ENCODE data around the gene CBX7.
"Not testable (repeated sequence)": the region's sequence is repeated elsewhere in the genome, so short reads cannot be mapped to it uniquely, and the experiment has no call there.

Gene CBX7

DNA sequence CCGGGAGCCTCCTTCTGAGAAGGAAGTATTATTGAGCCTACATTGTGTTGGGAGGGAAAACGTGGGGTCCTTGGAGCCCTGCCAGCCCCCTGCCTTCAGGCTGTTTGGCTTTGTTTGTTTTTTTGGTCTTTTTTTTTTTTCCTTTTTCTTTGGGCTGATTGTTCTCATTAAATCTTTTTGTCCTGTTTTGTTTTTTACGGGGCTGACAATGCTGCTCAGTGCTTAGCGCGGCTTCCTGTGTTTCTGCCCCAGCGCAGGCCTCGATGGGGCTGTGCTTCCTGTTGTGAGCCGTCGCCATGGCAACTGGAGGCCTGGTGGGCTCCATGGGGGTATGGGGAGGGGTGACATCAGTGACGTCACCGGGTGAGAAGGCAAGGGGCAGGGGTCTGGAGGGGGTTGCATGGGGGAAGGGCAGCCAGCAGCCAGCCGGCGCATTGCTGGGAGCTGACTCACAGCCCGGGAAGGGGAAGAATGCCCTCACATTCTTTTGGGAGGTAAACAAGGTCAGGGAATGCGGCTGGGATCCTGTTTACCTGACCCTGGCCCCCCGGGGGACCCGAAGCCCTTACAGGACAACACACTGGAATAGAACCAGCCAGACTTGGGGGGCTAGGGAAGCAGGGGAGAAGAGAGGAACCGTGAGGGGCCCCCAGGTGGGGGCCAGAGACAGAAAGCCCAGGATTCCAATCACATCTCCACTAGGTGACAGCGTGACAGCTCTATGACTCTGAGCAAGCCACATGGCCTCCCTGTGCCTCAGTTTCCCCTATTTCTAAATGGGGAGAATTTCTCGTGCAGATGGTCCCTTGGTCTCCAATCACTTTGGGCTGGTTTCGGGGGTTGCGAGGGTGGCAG, 22.2 kb upstream of the CBX7 start:
- DNase-seq (ENCODE audit: low spot score): peak; percentile 68

DNA sequence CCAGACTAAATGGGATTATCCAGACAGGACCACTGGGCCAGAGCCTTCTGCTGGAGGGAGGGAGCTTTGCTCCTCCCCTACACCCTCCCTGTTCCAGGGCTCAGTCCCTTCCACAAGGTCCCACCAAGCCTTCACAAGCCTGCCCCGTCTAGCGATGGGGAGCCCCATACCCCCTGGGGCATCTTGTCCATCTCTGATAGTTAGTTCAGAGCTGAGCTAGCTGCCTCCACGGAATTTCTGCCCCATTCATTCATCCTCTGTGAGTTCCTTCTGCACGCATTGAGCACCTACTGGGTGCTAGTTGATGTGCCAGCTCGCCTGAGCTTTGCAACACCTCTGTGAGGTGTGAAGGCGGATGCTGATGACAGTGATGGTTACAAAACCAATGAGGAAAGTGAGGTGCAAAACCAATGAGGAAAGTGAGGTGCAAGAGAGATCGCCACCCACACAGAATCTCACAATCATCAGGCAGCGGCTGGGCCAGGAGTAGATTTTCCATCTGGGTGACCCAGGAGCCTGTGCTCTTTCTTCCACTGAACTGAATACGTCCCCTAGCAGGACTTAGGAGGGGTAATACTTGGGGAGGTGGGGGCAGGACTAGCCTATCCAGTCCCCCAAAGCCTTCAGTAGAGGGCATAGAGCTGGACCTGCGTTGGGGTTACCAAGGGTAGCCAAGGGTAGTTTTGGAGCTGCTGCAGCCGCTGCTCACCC, 21.5 kb upstream of the CBX7 start:
- DNase-seq (ENCODE audit: low spot score): no peak

DNA sequence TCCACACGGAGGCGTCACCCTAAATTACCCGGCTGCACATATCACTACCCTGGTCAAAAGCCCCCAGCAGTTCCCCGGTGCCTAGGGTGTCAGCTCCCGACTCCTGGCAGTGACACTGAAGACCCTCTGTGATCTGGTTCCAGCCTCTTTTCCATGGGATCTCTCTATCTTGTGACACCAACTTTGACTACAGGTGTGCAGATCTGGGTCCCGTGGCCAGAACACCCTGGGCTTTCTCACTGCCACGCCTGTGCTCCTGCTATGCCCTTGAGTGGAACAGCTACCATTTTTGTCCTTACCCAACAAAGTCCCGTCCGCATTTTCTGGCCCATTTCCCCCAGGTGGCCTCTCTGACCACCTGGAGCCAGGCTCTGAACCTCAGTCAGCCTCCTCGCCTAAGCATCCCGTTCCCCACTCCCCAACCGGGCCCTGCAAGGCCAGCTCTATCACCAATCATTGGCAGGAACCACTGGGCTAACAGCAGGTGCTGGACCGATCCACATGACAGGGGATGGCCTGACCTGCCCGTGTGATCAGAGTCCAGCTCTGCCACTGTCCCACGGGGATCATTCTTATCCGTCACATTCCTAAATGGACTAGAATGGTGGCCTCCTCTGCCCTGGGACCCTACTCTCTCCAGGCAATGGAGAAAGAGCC, 20.7 kb upstream of the CBX7 start:
- no peak for DNase-seq (ENCODE audit: low spot score)

DNA sequence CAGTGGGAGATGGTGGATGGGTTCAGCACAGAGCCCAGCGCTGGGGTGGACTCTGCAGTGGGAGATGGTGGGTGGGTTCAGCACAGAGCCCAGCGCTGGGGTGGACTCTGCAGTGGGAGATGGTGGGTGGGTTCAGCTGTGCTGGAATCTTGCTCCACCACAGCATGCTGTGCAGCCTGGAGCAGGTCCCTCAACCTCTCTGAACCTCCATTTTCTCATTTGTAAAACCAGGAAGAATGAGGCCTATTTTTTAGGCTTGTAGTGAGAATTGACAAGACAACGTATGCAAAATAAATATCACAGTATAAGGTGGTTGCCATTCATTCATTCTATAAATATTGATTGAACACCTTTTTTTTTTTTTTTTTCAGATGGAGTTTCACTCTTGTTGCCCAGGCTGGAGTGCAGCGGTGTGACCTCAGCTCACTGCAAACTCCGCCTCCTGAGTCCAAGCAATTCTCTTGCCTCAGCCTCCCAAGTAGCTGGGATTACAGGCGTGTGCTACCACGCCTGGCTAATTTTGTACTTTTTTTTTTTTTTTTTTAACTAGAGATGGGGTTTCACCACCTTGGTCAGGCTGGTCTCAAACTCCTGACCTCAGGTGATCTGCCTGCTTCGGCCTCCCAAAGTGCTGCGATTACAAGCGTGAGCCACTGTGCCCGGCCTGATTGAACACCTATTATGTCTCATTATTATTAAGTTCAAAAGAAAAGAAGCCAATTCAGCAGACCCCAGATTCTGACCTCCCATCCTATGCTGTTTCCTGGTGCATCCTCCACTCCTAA, 20.0 kb upstream of the CBX7 start:
- DNase-seq (ENCODE audit: low spot score): not testable (repeated sequence)

DNA sequence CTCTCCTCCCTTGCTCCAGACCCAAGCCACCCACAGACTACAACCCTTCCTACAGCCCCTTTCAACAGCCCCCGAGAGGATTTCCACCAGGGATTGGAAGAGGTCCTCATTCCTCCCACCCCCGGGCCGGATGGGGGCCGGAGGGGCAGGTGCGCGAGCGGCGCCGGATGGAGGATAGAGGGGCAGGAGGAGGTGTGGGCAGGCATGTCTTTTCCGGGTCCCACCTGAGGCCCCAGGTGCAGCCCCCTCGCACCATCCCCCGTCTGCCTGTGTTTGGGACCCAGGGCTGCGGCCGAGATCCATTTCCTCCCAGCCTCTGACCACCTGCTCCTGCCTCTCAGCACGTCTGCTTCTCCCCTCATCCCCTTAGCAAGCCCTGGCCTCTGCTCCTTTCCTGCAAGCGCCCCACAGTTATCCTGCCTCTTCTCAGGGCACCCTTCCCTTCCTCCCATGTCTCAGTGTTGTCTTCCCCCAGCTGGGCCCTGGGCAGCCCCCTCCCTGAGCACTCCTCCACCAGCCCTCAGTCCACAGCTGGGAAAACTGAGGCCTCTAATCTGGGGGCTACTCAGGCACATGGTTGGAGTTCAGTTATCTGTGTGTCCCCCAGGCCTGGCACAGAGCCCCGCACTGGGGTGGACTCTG, 19.3 kb upstream of the CBX7 start:
- no peak for DNase-seq (ENCODE audit: low spot score)

DNA sequence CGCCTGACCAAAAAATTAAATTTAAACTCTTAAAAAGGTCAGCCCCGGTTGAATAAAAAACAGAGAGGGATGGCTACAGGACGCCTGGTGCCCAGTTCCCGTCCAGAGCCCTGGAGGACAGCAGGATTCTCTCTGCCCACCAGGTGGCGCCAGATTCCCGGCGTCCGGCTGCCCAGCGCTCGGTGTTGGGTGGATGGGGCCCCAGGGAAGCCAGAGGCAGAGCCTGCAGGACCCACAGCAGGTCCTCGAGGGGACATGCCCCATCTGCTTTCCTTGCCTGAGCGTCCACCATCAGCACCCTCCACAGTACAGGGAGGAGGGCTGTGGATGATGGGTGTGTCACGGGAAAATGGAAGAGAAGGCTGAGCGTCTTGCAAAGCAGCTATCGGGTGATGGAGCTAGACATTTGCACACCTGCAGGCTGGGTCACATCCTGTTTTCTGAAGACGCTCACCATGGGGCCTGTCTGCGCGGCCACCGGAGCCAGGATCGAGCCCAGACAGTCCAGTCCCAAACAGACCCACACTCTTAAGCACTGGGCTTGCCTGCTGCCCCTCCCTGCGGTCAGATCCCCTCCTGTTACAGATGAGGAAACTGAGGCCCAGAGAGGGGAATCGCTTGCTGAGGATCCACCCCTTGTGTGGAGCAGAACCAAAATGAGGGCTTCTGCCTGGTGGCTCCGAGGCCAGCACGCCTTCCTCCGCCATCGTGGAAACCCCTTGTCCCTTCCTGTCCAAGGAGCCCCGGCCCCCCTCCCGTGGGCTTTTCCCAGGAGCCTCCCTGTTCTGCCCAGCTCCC, 18.5 kb upstream of the CBX7 start:
- peak; percentile 91 for DNase-seq (ENCODE audit: low spot score)

DNA sequence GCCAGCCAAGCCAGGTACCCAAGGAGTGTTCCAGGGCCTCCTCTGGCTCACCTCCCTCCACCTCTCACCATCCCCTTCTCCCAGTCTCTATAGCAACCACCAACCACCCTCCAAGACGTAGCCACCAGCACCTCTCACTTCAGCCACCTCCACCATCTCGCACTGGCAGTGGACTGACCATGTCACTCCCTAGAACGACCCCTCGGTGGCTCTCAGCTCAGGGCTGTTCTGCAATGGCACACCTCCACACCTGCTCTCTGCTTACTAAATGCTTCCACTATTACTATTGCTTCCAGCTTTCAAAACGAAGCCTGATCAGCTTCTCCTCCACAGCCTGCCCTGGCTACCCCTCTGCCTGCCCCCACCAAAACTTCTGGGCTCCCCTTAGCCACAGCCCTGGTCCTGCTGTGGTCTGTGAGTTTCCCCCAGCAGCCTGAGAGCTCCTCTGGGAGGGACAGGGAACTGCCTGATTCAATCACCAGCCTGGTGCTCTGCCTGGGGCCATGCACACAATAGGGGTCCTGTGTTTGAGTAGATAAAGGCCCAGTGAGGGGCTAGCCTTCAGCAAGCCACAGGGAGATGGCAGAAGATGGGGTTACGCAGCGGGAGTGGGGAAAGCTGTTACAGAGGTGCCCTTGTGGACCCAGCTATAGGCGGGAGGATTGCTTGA, 17.5 kb upstream of the CBX7 start:
- DNase-seq (ENCODE audit: low spot score): no peak

DNA sequence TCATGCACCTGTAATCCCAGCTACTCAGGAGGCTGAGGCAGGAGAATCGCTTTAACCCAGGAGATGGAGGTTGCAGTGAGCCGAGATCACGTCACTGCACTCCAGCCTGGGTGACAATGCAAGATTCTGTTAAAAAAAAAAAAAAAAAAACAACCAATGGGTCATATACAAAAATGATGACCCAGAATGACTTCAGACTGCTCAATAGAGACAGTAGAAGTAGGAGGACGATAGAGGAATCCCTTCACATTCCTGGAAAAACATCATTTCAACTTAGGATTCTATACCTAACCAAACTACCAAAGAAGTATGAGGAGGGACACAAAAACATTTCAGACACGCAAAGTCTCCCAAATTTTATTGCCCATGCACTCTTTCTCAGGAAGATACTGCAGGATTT, 14.1 kb upstream of the CBX7 start:
- DNase-seq (ENCODE audit: low spot score): no peak

DNA sequence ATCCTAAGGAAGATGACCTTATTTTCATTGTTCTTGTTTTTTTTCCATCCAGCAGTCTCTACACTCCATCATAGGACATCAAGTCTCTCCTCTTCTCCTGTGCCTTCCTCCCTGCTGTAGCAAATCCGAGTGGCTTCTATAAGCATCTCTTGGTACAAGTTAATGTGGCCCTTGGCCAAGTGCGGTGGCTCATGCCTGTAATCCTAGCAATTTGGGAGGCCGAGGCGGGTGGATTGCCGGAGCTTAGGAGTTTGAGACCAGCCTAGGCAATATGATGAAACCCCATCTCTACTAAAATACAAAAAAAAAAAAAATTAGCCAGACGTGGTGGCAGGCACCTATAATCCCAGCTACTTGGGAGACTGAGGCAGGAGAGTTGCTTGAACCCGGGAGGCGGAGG, 3.6 kb upstream of the CBX7 start:
- DNase-seq (ENCODE audit: low spot score): not testable (repeated sequence)

DNA sequence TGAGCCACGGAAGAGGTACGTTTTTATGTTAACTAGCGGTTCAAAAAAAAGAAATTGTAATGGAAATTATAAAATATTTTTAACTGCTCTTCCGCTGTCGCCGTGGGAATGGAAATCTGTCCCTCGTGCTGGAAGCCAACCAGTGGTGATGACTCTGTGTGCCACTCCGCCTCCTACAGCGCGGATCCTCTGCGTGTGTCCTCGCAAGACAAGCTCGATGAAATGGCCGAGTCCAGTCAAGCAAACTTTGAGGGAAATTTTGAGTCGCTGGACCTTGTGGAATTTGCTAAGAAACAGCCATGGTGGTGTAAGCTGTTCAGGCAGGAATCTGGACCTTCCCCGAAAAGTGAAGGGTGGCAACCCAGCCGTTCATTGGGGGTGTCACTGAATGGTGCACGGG, 2.9 kb upstream of the CBX7 start:
- DNase-seq (ENCODE audit: low spot score): no peak

DNA sequence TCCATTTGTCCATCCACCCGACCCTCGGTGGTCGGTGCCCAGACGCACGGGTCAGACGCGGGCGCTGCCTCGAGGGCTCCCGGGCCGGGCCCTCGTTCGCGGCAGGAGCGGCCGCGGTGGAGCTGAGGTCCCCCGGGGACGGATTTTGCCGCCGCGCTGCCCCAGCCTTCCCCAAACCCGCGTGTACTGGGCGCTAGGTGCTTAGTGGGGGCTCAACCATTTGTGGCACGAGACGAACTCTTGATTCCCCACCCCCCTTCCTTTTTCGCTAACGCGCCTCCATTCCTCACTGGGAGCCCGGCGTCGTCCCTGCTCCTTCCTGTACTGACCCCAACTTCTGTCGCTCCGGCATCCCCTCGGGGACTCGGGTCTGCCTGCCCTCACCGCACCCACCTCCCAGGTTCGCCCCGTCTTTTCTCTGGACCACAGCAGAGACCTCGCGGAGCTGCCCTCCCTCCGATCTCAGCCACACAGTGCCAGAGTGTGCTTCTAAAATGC, 789 bp upstream of the CBX7 start:
- no peak for DNase-seq (ENCODE audit: low spot score)

DNA sequence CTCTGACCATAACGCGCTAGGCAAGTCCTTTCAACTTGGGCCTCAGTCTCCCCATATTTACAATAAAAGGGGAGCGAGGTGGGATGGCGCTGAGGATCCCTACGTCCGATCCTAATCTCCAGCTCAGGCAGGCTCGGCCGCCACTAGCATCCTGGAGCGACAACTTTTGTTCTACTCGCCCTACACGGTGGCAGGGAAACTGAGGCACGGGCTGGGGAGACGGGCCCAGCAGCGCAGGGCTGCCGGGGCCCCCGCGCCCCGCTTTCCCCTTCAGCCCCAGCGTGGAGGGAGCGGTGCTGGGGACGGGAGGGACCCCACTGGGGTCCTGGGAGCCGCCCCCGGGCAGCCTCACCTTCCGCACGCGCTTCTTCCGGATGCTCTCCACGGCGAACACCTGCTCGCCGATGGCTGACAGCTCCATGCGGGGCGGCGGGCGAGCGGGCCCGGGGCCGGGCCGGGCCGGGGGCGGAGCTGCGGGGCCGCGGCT, 413 bp downstream of the CBX7 start:
- DNase-seq (ENCODE audit: low spot score): no peak

DNA sequence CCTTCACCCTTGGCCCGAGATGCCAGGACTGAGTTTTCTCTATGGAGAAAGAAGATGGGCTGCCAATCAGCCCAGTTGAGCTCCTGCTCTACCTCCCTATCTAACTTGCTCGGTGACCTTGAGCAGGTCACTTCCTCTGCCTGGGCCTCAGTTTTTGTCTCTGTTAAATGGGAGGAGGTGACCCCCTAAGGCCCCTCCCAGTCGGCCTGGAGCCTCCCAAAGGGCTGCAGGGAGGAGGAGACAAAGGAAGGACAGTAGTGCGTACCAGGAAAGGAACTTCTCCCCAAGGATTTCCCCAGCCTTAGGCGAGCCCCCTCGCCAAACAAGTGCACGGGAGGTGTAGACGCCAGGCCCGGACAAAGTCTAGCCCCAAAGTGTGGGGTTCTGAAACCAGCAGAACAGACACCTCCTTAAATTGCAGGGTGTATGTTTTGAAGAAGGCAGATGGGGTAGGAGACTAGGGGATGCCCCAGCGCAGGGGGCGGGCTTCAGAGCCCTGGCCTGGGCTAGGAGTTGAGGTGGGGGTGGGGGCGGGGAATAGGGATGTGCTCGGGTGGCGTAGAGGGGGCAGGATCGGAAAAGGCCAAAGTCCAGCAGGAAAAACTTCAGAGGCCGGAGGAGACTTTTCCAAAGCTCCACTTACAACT, 1.0 kb downstream of the CBX7 start:
- DNase-seq (ENCODE audit: low spot score): no peak

DNA sequence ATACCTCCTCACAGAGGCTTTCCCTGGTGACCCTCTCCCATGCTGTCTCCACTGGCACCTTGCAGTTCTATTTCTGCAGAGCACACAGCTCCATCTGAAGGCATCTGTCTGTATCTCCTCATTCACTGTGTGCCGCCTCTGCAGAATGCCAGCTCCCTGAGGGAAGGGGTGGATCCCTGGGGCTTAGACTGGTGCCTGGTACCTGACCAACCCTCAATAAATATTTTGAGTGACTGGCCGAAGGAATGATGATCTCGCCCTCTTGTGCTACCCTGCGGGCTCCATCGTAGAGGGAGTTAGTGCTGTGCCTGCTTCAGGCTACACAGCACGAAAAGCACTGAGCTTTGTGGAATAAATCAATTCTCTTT, 1.6 kb downstream of the CBX7 start:
- no peak for DNase-seq (ENCODE audit: low spot score)

DNA sequence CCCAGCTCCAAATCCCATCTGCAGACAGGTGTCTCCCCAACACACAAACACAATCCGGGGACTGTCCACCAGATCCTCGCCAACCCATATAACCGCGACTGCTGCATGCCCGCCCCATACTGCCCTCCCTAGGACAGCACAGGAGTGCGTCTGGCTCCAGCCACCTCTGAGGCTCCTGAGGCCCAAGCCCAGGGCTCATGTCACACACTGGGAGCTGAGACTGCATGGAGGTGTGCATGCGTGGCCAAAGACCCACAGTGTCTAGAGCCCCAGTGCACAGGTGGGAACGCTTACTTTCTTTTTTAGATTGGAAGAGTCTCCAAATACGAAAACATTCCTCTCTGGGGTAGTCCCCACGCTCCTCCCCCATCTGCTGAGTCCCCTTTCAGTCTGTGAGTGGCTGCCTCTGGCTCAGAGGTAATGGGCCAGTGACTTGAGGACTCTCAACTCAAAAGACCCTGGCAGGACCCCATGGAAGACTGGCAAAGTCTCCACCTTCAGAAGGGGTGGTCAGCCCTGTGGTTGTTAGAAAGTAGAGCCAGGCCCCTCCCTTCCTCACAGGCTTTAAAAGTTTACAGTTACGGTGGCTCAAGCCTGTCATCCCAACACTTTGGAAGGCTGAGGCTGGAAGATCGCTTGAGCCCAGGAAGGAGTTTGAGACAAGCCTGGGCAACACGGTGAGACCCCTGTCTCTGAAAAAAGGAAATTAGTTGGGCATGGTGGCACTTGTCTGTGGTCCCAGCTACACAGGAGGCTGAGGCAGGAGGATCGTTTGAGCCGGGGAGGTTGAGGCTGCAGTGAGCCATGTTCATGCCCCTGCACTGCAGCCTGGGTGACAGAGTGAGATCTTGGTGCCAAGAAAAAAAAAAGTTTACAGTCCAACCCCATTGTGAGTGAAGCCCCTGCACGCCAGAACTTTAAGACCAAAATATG, 2.3 kb downstream of the CBX7 start:
- DNase-seq (ENCODE audit: low spot score): no peak

DNA sequence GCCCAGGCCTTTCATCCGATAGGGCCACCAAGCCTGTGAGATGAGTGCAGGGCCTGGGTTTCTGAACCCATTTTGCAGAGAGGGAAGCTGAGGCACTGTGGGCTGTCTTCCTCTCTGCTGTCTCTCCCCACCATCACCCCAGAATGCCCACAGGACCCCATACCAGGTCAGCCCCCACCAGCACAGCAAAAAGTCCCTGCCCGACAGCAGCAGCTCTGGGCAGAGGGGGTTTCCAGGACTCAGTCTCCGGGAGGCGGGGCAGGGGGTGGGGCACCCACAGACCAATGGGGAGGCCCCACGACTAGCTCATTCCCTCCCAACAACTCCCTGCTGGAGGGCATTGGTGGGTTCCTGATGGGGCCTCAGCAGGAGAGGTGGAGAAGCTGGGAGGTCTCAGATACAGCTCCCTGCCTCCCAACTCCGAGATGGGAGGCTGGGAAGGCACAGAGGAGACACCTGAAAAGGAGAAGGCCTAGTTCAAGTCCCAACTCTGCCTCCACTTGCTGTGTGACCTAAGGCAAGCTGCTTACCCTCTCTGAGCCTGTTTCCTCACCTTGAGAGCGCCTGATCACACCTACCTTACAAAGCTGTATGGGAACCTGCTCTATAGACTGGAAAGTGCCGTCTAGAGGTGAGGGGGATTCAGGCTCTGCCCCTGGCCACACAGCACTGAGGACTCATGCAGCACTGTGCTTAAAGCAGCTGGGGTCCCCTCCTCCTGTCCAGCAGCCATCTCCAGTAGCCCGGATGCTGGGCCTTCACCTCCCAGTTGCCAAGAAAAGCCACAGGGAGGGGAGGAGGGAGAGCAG, 3.5 kb downstream of the CBX7 start:
- DNase-seq (ENCODE audit: low spot score): no peak

DNA sequence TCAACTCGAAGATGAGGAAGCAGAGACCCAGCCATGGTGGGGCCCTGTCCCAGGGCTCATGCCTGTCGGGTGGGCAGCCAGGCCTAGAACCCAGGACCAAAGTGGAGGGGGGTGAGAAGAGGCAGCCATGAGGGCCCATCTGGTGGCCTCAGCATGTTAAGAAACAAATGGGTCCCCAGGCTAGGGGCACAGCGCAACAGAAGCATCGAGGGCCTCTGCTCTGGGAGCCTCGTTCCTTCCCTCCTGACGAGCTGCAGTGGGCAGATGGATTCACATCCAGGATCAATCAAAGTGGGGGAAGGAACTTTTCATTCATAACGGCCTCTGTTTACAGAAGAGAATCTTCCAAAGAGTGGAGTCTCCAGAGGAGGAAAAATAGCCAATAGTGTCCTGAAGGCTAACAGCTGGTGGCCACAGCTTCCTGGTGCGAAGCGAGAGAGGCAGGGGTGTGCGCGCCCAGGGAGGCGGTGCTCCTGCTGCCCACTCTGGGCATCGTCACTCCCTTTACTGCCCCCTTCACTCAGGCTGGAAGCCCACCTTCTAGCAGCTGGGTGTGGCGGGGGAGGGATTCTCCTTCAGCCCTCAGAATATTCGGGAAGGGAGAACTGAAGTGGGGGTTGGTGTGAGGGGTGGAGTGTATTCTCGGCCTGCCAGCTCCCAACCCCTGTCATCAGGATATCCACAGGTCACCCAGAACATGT, 4.3 kb downstream of the CBX7 start:
- DNase-seq (ENCODE audit: low spot score): no peak
